ENCODE results near the gene MAPK13.

MAPK13 gene

GRCh38 chr6:36125575-36125974 lies 4.7 kb upstream of the MAPK13 start:
- POLR2A ChIA-PET = no interaction called here
- CTCF ChIA-PET = interaction anchor here (0.6 to 6.9 kb wide), 8 partner anchors 7 to 238 kb away, joined by 3 to 53 read pairs (median 3); no protein-coding TSS in a partner anchor
- no peaks in the 10 kb centered on the region for H3K9me3 ChIP-seq (ENCODE audit: control insufficient read depth, insufficient read depth, low read depth, low read length)
- no peak for TF ChIP-seq ZBTB26 (tag by site-specific recombination; optimal IDR thresholded peaks at IDR 0.05)
- no peak for TF ChIP-seq ZNF670 (tag by site-specific recombination; IDR thresholded peaks at IDR 0.05; ENCODE audit: low read depth)
- no peak for TF ChIP-seq ZNF701 (tag by site-specific recombination; IDR thresholded peaks at IDR 0.05)
- no peak for TF ChIP-seq ZNF426 (tag by site-specific recombination; IDR thresholded peaks at IDR 0.05)
- TF ChIP-seq ZNF23 (tag by site-specific recombination; IDR thresholded peaks at IDR 0.05; ENCODE audit: borderline replicate concordance) = no peak
- no peak for TF ChIP-seq ZNF747 (tag by site-specific recombination; IDR thresholded peaks at IDR 0.05)
- TF ChIP-seq SETDB1 (IDR thresholded peaks at IDR 0.05; ENCODE audit: insufficient read length, low read length) = no peak
- no peak for TF ChIP-seq ZFP69B (tag by site-specific recombination; IDR thresholded peaks at IDR 0.05)
- TF ChIP-seq, protein P1, sequence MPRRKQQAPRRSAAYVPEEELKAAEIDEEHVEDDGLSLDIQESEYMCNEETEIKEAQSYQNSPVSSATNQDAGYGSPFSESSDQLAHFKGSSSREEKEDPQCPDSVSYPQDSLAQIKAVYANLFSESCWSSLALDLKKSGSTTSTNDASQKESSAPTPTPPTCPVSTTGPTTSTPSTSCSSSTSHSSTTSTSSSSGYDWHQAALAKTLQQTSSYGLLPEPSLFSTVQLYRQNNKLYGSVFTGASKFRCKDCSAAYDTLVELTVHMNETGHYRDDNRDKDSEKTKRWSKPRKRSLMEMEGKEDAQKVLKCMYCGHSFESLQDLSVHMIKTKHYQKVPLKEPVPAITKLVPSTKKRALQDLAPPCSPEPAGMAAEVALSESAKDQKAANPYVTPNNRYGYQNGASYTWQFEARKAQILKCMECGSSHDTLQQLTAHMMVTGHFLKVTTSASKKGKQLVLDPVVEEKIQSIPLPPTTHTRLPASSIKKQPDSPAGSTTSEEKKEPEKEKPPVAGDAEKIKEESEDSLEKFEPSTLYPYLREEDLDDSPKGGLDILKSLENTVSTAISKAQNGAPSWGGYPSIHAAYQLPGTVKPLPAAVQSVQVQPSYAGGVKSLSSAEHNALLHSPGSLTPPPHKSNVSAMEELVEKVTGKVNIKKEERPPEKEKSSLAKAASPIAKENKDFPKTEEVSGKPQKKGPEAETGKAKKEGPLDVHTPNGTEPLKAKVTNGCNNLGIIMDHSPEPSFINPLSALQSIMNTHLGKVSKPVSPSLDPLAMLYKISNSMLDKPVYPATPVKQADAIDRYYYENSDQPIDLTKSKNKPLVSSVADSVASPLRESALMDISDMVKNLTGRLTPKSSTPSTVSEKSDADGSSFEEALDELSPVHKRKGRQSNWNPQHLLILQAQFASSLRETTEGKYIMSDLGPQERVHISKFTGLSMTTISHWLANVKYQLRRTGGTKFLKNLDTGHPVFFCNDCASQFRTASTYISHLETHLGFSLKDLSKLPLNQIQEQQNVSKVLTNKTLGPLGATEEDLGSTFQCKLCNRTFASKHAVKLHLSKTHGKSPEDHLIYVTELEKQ (tag by site-specific recombination; IDR thresholded peaks at IDR 0.05; ENCODE audit: borderline replicate concordance) = no peak
- TF ChIP-seq ZNF518A (tag by site-specific recombination; conservative IDR thresholded peaks at IDR 0.05; ENCODE audit: low read depth) = no peak
- TF ChIP-seq ZNF558 (tag by site-specific recombination; IDR thresholded peaks at IDR 0.05) = no peak
- no peak for TF ChIP-seq ZNF785 (tag by site-specific recombination; IDR thresholded peaks at IDR 0.05)
- TF ChIP-seq ZNF112 (tag by site-specific recombination; IDR thresholded peaks at IDR 0.05) = no peak
- TF ChIP-seq ZNF660 (tag by site-specific recombination; IDR thresholded peaks at IDR 0.05) = no peak
- H3K36me3 ChIP-seq (ENCODE audit: control insufficient read depth in 2 of 2, insufficient read depth in 1 of 2, low read length in 2 of 2) = no peaks in the 10 kb centered on the region
- H3K4me1 ChIP-seq (ENCODE audit: control insufficient read depth, insufficient read depth, low read length) = no peaks in the 10 kb centered on the region
- H3K4me3 ChIP-seq (ENCODE audit: low read depth, low read length) = no peak overlapping the region
- no peak overlapping the region for H3K27ac ChIP-seq (ENCODE audit: extremely low read depth, low read depth, low read length)

- CTCF ChIA-PET = interaction anchor here (0.6 to 6.9 kb wide), 7 partner anchors 14 to 234 kb away, joined by 3 to 53 read pairs (median 3); no protein-coding TSS in a partner anchor
- H3K4me1 ChIP-seq (ENCODE audit: control insufficient read depth, insufficient read depth, low read length) = peaks cover 4% of the 10 kb centered on the region
These were observed 4.2 kb upstream of the MAPK13 start for GRCh38 chr6:36126121-36126520.

More at GRCh38 chr6:36126121-36126520, 4.2 kb upstream of the MAPK13 start:
- Histone ChIP-seq H3K4me3 (ENCODE audit: low read depth, low read length) (no peak overlapping the region), H3K9me3 (ENCODE audit: control insufficient read depth, insufficient read depth, low read depth, low read length) (no peaks in the 10 kb centered on the region), H3K36me3 (ENCODE audit: control insufficient read depth in 2 of 2, insufficient read depth in 1 of 2, low read length in 2 of 2) (no peaks in the 10 kb centered on the region), H3K27ac (ENCODE audit: extremely low read depth, low read depth, low read length) (no peak overlapping the region)
- POLR2A ChIA-PET = no interaction called here
- TF ChIP-seq ZNF366 (tag by site-specific recombination; conservative IDR thresholded peaks at IDR 0.05) (no peak), ZNF626 (tag by site-specific recombination; IDR thresholded peaks at IDR 0.05) (no peak), ZNF677 (tag by site-specific recombination; IDR thresholded peaks at IDR 0.05) (no peak), ZBTB10 (tag by site-specific recombination; IDR thresholded peaks at IDR 0.05) (no peak), IKZF3 (tag by site-specific recombination; IDR thresholded peaks at IDR 0.05) (no peak)

Measured in HEK293 (cell line).